HG03439 (cell line): ENCODE results near the gene MIEF1.

Experiments used
- ATAC-seq: cut with Tn5 transposase; IDR thresholded peaks from one replicate; pipeline ENCODE4 v1.9.1; 2021; ENCODE audit warnings: mild to moderate bottlenecking, moderate library complexity; ENCODE audit not compliant: unreplicated experiment

Gene MIEF1

DNA sequence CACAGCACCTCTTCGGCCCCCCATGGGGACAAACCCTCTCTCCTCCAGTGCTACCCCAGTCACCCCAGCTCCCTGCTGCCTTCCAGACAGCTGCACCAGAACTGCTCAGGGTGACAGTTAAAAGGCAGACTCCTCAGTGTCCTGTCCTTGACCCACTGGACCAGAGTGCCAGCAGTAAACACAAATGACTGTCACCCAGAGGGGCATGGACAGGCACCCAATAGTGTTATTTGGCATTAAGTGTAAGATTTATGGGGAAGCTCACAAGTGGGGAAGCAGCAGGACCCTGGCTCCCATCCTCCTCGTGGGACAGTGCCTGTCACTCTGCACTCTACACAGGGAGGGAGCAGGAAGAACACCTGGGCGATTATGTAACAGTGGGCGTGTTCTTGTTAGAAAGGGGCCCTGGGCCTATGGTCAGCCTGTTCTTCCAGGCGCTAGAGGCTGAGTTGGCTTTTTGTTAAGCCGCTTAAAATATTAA is 25.4 kb downstream of the MIEF1 start:
- ATAC-seq, result no peak

DNA sequence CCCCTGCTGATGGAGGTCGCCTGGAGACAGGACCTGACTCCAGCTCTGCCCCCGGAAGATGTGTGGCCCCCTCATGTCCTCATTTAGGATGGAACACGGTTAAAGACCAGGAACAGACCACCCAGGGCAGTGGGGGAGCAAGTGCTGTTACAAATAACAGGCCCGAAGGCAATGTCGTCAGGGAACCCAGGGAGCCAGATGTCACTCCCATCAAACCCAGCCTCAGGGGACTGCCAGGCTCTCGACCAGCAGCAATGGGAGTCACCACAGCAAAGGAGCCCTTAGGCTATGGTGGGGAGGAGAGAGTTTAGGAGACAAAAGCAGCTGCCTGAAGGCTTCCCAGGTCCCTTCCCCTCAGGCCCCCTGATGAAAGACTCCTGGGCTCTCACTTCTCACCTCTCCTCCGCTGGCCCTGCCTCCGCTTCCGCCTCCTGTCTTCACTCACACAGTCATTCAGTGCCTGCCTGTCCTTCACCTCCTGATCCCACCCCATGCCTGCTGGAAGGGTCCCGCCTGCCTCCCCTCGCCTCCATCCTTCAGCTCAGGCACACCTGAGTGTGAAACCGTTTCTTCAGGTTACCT is 26.1 kb downstream of the MIEF1 start:
- no peak for ATAC-seq

DNA sequence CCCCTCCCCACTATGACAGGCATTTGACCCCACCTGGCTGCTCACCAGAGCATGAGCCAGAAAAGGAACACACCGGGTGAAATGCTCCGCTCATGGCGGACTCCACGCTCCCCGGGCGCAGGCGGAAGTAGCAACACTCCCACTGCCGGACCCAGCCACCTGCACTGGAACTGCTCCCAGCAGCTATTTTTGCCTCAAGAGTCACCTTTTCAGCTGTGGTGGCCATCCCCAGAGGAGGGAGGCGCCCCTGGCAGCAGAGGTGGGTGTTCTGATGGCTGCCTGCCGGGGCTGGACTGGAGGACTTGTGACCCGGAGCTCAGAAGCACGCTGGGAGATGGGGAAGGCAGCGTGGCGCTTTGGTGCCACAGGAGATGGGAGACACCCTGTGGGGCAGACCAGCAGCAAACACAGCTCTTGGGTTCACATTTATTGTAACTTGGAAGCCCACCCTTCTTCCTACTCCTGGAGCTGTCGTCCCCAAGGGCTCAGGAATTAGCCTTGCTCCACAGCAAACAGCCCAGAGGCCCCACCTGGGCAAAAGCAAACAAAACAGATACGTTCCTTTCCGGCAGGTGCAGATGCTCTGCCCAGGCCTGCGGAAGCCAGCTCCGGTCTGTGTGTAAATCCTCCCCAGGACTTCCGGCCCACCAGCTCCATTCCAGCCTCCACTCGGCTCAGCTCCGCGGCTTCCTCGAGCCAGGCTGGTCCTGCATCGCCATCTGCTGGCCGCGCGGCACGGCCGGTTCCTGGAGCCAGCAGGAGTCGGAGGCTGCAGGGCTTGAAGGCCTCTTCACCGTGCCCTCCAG is 26.8 kb downstream of the MIEF1 start:
- peak; percentile 35 for ATAC-seq

DNA sequence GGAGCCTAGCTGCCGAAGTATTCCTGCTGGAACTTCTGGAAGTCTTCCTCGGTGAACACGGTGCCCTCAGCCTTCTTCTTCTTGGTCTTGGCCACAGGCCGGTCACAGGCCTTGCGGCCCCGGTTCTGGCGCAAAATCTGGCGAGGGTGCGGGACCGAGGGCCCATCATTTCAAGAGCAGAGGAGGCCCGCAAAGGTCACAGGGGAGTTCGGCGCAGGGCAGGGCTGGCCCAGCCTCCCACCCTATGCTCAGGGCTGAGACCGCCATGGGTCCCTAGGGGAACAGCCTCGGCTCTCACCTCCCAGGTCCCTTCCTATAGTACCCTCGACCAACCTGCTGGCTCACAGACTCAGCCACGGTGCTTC is 27.4 kb downstream of the MIEF1 start:
- no peak for ATAC-seq

DNA sequence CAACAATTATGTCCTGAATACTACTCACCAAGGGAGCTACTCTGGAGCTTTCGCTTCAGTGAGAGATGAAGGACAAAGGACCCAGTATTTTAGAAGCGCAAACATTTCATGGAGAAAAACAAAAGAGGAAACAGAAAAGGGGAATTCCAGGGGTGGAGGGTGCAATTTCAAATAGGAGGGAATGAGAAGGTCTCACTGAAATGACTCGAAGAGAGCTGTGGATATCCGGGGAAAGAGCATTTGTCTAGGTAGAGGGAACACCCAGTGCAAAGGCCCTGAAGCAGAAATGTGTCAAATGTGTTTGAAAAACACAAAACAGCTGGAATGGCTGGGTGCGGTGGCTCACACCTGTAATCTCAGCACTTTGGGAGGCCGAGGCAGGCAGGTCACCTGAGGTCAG is 28.0 kb downstream of the MIEF1 start:
- no peak for ATAC-seq

DNA sequence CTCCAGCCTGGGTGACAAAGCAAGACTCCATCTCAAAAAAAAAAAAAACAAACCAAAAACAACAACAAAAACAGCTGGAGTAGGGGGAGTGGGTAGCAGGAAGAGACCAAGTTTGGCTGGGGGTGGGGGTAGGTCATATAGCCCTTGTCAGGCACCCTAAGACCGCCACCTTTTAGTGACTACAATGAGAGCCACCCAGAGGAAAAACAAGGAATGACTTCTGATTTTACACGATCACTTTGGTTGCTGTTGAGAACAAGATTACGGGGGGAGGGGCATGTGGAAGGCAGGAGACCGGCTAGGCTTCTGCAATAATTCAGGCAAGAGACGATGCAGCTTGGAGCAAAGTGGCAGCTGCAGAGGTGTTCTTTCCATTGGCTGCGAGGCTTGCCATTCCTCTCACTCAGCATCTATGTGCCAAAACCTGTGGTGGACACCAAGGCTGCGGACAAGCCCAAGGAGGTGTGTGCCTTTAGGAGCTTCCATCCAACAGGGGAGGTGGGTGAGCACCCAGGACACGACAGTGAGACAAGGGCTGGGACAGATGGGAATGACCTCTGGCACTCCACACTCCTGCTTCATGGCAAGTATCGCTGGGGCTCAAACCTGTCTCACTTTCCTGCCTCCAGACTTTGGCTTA is 28.7 kb downstream of the MIEF1 start:
- ATAC-seq, result no peak

DNA sequence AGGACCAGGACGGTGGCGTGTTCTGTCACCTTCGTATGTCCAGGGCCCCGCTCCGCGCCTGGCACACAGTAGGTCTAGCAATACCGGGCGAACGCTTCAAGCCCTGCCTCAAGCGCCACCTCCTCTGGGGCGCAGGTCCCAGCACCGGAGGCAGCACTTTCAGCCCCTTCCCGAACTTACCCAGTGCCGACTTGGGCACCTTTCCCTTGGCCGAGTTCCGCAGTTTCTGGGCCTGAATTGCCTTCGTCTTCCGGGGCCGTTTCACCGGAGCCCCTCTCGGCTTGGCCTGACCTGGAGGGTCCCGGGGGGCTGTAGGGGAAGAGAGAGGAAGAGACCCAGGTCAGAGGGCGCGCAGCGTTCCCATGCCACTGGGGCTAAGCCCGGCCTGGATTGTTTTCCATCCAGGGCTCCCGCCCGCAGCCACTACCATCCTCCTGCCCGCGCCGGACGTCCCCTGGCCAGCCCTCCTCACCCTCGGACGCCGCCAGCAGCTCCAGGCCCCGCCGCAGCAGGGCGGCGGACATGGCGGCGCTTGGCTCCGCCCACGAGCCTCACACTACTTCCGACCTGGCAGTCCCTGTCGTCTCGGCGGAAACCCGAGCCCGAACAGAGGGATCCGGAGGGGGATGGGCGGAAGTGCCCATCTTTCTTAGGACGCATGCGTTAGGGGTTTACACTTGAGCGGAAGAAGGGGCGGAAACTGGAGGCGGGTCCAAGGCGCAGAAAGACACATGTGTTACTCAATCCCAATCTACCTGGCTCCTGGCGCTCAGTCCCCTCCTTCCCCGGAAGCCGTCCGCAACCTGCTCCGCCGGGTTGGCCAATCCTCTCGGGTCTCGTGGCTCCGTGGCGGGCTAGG is 30.4 kb downstream of the MIEF1 start, which contains the start of gene RPS19BP1:
Gene RPS19BP1 (minus strand): TSS at position 534 of the 859 bp plus-strand sequence. CDS start 10 bp downstream, at position 524.
- ATAC-seq, result peak; percentile 67

DNA sequence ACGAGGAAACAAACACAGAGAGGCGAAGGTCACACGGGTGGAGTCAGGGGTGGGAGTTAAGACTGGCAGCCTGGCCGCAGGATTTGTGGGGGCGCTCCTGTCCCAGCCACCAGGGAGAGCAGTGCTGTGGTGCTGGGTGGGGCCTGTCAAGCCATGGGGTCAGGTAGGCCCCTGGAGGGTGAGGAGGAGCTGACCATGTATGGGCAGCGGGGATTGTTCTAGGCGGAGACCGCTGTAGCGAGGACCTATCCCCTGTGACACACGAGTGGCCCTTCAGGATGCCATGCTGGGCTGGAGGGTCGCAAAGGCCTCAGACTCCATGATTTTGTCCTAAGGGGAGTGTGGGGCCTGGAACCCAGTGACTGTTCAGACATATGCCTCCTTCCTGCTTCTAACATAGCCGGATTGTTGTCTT is 32.0 kb downstream of the MIEF1 start:
- no peak for ATAC-seq

DNA sequence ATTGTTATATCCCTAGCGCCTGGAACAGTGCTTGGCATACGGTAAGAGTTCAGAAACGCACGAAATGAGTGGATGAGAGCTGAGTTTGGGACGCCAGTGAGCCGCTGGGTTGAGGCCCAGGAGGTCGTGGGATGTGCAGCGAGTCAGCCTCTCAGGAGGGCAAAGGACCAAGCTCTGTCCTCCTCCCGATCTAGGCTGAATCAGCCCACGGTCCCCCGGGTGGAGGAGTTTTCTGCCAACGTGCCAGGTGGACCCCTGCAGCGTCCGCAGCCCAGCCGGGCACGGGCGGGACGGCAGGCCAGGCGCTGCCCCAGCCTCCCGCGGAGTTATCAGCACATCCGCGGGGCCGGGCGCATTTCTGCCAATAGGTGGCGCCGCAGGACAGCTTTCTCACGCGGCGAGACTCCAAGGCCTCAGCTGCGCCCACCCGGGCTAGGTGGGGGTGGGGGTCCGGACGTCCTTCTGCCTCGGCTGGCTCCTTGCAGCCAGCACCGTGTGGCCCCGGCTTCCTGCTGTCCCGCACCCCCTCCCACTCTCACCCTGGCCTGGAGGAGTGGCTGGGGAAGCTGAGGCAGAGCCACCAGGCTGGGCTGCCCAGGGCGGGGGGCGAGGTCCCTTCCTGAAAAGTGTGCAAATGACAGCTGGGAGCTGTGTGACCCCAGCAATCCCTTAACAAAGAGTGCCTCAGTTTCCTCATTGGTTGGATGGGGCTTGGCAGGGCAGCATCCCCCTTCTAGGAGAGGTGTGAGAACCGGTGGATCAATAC is 32.7 kb downstream of the MIEF1 start:
- no peak for ATAC-seq

DNA sequence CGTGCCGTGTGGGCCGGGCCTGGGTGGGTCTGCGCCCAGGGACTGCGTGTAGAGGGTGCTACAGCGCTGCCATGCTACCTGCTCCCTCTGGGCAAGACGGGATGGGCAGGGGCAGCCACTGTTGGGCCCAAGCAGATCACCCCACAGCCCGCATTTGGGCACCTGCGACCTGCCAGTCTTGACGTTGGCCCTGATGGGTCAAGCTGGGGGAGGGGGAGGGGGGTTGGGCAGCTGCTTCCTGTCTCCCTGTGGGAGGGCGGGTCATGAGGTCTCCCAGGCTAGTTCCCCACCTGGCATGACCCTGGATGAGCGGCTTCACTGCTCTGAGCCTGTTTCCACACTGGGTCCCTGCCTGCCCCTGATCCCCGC is 33.3 kb downstream of the MIEF1 start:
- no peak for ATAC-seq

DNA sequence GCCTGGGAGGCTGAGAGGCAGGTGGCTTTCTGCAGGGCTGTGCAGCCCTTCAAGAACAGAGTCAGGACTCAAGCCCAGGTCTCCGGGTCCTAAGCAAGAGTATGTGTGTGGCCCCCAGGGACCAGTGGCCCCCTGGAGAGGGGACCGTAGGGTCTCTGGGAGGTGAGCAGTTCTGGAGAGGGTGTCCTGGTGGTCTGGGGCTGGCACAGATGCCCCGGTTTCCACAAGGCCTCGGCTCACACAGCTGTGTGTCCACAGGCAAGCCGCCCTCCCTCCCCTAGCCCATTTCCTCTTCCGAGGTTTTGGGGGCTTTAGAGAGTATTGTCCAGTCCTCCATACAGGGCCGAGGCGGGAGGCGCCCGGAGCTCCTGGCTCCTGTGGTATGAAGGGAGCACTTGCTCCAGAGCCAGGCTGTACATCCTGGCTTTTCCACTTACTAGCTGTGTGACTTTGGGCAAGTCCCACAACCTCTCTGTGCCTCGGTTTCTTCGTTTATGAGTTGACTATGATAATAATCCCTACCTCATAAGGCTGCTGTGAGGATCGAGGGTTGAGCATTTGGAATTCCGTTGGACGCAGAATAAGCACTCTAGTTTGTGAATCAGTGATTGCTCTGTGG is 33.9 kb downstream of the MIEF1 start:
- ATAC-seq, result no peak

DNA sequence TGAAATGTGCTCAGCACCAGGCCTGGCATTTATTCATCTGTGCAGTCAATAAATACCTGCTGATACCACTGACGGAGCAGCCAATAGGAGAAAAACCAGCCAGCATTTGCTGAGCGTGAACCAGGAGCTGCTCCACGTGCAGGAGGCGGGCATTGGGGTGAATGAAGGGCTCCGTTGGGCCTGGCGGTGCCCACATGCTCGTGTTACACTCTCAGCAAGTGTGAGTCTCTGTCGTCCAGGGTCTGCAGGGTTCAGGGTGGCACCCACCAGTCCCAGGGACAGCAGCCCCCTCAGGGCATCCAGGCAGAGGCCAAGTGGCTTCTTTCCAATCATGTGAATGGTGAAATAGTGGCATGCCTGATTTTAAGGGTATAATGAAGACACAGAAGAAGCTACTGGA is 34.6 kb downstream of the MIEF1 start:
- no peak for ATAC-seq

DNA sequence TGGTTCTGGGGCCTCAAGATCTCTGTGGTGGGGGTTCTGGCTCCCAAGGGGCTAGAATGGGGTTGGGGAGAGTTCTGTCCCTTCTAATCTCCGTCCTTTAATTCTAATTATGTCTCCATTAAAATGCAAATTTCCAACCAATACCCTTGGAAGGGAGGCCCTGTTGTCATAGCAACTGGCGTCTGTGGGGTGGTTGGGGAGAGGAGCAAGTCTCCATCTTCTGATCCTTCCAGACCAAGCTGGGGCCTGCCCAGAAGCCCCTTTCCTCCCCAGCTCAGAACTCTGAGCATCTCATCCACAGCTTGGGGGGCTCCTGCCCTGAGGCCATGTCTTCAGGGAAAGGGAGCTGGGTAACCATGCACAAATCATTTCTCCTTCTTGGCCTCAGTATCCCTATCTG is 35.9 kb downstream of the MIEF1 start:
- ATAC-seq, result no peak

DNA sequence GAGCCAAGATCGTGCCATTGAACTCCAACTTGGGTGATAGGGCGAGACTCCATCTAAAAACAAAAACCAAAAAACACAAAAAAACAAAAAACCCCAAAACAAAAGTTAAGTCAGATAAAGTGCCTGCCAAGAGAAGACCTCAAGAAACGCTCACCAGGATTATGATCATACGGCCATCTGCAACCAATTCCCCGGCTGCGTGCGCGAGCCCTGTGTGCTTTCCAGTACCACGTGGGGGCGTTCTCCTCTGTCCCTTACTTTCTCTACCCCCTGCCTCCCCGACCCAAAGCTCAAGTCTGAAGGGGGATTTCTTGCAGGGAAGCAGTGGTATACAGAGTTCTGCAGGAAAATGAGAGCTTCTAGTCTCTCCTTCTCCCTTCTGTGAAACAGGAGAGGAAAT is 41.0 kb downstream of the MIEF1 start:
- no peak for ATAC-seq

DNA sequence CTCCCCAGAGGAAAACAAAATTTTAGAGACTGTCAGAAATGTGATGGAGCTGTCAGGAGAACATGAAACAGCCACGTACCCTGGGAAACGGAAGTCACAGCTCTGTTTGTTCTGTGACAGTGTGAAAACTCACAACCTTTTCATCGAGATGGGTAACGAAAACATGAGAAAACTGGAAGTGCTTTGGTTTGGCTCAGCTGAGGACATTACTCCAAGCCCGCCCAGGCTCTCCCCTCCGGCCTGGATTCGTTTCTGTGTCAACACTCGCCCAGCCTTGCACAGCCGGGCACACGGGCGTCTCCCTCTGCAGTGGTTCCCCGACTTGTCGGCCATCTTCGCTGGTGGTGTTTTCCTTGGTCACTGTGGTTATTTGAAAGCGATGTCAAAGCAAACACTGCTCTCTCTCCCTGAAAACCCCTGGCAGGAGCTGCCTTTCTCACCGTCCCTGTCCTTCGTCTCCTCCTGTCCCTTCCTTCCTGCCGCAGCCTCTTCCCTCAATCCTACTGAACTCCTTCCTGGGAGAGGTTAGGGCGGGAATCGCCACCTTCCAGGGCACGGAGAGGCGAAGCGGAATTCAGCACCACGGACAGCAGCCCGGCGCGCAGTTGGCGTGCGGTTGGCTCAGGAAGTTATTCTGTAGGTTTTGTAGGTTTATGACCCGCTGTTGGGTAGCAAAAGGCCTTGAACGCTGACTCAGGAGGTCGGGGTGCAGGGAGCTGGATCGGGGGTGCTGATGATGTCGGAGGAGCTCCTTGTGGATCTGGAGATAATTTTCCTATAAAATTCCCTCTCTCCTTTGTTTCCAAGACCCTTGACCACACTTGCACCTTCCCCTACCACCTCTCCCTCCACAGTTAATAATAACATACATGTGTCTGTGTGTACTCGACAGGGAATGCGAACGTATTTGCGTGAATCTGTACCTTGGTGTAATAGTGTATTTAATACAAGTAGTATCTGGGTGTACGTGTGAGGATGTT is 43.6 kb downstream of the MIEF1 start:
- ATAC-seq, result no peak

DNA sequence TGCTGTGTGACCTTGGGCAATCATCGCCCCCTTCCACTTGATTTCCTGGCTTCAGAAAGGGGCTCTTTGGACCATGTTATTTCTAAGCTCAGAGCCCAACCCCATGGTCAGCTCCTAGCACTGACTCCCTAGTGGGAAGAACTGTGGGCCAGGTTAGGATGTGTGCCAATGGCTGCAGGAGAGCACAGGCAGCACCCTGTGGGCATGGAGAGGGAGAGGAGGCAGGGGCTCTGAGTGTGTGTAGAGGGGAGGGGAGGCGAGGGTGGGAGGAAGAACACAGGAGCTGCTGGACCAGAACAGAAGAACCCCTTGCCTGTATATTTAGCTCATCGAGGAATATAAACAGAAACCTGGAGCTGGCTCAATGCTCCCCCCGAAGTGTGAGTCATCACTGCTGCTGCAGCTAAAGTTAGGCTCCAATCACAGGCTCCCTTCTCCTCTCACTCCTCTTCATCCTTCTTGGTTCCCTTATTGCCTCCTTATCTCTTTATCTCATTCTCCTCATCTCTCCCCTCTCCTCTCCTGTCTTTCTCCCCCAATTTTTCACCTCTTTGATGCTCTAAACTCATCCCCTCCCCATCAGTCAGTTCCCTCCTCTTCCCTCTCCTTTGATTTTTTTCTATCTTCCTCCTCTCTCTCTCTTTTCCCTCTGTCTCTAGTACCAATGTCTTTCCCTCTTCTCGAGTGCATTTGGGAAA is 44.9 kb downstream of the MIEF1 start:
- ATAC-seq, result no peak

DNA sequence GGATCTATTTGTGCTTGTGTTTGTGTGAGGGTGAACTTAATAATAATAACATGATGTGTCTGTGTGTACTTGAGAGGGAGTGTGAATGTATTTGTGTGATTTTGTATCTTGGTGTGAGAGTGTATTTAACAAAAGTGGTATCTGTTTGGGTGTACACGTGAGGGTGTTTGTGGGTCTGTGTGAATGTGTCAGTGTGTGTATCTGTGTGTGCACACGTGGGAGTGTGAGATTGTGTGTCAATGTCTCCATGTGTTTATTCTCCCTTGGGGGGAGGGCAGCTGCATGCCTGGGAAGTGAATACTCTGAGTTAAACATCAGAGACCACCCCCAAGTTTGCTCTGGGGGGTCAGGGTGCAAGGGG is 45.5 kb downstream of the MIEF1 start:
- ATAC-seq, result no peak

DNA sequence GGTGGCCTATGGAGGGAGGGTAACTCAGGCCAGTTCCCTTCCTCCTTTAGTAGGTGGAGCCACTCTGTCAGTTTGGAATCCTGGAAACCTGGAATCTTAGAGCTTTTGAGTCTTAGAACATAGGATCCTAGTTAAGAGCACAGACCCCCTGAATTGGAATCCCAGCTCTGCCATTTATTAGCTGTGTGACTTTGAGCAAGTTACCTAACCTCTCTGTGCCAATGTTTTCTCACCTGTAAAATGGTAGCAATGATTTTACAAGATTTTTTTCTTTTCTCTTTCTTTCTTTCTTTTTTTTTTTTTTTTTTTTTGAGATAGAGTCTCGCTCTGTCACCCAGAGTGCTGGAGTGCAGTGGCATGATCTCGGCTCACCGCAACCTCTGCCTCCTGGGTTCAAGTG is 51.3 kb downstream of the MIEF1 start:
- no peak for ATAC-seq
